NCI-H446 (cell line): ENCODE data around the gene CRYL1.
"Not testable (repeated sequence)": the region's sequence is repeated elsewhere in the genome, so short reads cannot be mapped to it uniquely, and the experiment has no call there.

Experiments
- DNase-seq, 2 experiments: peaks; one replicate each; lab custom pipeline; 2025; lab: John Stamatoyannopoulos, UW

CRYL1 gene

DNA sequence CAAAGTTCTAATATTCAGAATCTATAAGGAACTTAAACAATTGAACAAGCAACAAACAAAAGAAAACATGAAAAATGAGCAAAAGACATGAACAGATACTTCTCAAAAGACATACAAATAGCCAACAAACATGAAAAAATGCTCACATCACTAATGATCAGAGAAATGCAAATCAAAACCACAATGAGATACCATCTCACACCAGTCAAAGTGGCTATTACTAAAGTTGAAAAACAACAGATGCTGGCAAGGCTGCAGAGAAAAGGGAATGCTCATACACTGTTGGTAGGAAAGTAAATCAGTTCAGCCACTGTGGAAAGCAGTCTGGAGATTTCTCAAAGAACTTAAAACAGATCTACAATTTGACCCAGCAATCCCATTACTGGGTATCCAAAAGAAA, 74.3 kb downstream of the CRYL1 start:
- DNase-seq: no peak

DNA sequence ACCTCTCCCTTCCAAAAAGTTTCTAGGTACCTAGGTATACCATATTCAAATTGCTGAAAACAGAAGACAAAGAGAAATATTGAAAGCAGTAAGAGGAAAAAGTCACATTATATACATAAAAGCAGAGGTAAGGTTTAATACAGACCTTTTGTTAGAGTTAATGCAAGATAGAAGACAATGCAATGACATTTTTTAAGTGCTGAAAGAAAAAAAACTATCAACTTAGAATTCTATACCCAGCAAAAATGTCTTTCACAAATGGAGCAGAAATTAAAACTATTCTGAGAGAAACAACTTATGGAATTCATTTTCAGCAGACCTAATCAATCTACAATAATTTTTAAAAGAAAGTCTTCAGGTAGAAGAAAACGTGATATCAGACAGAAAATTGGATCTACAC, 77.2 kb downstream of the CRYL1 start:
- no peak for DNase-seq

DNA sequence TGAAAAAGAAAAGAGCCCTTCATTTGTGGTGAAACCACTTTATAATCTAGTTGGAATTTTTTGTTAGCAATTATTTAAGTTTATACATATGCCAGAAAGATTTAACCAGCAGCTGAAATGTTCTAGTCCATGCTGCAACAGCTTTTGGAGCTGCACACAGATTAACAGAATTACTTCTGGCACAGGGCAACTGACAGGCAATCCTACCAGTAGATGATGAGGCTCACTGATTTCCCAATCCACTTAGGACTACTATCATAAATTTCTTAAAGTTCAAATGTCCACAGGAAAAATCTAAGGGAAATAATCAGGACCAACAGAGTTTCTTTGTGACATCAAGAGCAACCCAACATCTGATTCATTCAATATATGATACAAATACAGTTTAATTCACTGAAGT, 78.8 kb downstream of the CRYL1 start:
- no peak for DNase-seq

DNA sequence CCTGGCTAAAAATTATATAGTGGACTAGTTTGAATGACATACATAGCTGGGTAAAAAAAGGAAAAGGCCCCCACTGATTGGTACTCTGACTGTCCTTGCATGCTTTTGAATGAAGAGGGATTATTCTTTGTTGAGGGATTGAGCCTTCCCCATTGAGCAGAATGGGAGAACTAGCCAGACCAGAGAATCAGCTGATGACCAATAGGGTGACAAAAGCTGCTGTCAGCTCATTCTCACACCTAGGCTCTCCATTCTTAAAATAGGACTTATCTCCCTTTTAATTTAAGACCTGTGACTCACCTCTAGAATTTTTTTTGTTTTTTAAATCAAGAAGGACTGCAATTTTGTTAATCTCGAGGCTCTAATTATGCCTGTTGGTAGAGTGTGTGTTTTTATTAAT, 79.3 kb downstream of the CRYL1 start:
- DNase-seq: no peak

DNA sequence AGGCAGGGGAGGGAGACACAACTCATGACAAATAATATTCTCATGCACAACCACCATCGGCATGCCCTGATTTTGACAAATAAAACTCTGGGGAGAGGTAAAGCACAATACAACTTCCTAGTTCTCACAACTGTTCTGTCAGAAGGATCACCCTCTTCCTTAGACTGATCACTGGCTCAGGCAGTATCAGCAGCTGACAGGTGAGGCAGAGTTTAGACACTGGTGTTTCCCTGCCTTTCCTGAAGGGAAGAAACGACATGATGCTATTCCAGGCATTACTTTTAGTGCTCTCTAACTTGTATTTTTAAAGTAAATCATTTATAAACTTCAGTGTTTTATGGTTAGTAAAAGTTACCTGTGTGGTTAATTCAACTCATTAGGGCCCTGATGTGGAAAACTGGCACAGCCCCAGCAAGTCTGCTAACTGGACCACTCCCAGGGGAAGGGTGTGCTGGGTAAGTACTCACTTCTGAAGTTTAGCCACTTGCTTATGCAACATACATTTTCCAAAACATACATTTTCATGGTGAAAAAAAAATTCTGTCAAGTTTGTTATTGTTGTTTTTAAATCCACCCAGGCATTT, 82.8 kb downstream of the CRYL1 start:
- DNase-seq: no peak

DNA sequence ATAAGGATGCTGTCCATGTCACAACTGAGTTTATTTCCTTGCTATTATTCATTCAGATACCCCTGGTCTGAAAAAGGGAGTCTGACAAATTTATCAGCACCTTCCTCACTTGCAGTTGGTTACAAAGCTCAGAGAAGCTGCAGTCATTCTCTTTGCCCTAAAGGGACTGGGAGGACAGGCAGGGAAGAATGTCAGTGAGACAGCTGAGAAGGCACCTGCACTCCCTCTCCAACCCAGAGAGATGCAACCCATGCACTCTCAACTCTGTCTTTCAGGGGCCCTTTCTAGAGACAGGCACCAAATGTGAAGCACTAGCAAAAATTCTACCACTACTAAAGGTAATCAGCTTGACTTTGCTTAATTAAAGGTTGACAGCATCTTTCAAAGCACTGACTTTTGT, 83.3 kb downstream of the CRYL1 start:
- no peak for DNase-seq

DNA sequence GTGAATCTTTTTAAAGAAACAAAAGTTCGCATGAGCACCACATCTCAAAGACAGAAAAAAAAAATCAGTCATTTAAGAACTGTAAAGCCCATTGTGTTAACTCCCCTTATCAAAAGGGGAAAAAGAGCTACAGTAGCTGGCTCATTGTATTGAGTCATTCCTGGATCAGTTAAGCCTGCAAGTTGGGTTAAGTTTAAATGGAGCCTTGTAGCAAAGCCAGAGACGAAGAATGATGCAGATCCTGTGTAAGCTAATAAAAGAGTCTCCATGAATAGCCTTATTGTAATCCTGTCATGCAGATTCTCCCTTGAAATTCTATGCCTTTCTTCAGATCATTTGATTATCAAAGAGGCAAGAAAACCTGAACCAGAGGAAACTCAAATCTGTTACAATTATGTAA, 83.8 kb downstream of the CRYL1 start:
- DNase-seq: no peak

DNA sequence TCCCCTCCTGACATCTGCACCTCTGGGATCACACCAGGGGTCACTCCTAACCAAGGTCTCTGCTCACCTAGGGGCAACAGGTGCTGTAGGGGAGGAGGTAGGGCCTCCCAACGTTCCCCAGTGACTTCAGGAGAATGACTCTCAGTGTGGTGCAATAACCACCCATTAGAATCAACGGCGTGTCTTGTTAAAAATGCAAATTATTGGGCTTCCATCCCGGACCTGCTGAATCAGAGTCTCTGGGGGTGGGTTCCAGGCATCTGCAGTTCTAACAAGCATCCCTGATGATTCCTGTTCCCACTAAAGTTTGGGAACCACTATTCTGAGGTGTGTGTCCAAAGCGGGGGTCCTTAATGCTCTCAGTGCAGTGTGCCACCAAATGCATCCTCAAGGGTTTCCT, 84.6 kb downstream of the CRYL1 start:
- DNase-seq: no peak

DNA sequence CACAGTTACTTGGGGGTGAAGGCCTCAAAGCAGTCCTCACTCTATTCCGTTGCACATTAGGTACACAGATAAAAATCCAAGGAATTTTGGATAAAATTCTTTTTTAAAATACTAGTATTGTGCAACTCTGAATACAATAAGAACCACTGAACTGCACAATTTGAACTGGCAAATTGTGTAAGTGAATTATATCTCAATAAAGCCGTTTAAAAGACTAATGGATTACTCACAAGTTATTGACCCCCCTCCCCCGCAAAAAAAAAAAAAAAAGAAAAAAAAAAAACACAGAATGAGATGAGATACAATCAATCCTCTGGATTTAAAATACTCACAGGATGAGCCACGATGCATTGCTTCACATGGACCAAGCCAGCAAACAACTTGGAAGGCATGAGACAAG, 86.4 kb downstream of the CRYL1 start:
- DNase-seq: no peak

DNA sequence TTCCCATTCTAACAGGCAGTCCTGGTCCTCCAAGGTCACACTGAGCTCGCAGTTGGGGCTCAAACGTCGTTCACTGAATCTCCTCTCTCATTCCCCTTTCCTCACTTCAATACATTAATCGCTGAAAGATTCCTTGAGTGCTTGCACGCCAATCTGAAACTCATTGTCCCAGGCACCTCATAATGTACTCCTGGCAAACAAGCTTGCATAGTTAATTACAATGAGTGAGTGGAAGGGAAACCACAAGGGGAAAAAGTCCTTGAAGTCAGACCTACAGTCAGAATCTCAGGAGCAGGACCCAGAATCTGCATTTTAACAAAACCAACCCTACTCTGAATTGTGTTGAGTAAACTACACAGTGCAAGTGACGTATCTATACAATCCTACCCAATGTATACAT, 86.9 kb downstream of the CRYL1 start:
- DNase-seq: no peak

DNA sequence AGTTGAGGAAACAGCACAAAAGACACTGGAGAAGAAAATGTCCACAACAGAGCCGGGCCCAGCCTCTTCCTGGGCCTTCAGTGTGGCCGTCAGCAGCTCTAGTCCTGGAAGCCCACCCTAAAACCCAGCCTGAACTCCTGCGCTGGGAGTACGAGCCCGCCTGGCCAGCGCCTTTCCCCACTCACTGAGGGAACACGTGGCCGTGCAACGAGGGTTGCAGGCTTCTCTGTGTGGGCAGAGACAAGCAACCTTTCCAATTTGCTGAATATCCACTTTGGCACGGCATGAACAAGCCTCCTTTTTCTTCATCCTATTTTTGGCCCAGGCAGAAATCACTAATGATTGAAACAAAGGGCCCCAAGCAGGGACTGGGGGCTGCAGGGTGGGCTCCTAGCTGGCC, 89.2 kb downstream of the CRYL1 start:
- DNase-seq: no peak

DNA sequence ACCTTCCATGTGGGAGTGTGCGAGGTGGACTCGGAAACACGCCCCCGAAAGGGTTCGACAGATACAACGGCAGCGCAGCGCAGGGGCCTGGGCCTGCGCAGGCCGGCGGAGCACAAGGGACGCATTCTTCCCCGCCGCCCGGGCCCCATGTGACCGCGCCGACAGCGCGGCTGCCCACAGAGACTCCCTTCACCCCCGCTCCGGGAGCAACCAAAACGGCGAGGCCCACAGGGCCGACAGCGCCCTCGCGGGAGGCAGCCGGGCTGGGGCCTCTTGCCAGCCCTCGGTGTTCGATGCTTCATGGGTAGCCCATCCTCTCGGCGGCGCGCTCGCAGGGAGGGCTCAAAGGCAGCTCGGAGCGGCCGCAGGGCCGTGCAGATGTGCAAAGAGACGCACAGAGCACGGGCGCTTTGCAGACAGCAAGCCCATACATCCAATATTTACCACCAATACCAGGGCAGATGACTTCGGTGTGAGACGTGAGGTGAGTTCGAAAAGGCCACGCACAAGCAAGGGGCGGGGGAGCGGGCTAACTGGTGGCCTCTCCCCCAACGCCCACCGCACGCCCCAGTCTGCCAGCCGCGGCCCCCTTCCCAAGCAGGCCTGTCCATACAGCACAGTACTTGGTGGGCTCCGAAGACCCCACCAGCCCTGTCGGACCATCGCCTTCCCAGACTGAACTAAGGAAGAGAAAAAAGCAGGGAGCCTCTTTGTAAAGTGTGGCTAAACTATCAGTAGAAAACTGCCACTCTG, 89.9 kb downstream of the CRYL1 start:
- DNase-seq: no peak

DNA sequence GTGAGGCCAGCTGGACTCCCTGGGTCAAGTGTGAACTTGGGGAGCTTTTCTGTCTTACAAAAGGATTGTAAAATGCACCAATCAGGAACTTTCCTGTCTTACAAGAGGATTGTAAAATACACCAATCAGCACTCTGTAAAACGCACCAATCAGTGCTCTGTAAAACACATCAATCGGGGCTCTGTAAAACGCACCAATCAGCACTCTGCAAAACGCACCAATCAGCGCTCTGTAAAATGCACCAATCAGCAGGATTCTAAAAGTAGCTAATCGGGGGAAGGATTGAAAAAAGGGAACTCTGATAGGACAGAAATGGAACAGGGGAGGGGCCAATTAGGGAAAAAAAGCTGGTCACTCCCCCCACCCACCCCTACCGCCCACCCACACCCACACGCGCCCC, 91.4 kb downstream of the CRYL1 start:
- not testable (repeated sequence) for DNase-seq

DNA sequence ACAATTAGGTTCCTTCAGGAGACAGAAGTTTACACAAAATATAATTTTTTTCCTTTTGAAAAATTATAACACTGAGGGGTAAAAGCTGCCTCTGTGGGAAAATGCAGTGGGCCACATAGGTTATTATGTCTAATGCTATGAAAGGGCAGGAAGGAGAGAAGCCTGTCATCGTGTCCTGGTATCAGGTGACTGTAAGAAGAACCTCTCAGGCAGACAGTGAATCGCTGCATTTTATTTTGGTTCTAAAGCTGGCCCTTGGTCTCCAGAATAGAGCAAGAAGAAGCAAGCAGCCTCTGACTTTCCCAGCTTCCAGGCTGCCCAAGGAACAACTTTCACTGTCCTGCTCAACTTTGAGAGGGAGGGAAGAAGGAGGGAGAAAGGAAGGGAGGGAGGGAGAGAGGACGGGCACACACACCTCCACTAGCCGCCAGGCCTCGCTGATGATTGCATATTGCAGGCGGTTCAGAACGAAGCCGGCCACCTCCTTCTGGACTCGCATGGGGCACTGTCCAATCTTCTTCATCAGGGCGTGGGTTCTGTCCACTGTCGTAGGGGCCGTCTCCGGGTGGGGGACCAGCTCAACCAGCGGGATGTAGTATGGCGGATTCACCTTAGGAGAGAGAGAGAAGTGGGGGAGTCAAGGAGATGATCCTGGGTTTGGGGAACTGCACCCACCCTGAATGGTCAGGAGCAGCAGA, 93.8 kb downstream of the CRYL1 start:
- DNase-seq: no peak

DNA sequence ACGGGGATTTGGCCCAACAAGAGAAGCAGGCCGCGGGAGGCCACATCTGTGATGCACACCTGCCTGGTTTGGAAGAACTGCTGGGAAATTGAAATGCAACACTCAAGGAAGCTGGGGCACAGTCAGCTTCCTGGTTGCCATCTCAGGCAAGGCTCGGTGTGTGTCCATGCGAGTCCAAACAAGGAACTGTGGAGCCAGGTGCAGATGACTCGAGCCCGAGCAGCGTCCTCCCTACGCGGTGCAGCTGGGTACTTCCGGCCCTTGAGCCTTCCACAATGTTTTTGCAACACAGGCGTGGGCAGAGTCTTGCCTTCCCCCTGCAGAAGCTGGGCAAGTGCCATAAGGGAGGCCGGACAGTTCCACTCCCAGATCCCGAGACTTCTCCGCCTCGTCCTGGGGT, 94.6 kb downstream of the CRYL1 start:
- no peak for DNase-seq

DNA sequence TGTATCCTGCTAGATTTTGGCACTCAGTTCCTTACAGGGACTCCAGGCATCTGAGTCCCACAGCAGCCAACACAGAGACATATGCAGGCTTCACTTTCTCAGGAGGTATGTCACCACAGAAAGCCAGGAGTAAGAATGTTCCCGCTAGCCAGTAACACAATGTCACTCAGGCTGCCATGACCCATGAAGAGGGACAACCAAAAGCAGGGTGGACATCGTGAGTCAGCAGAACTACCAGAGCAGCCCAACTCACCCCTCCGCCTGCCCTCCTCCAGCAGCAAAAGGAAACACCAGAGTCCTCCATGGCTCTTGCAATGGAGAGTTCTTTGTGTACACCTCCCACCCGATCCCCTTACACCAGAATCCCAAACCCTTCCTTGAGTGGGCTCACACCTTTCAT, 95.4 kb downstream of the CRYL1 start:
- no peak for DNase-seq

DNA sequence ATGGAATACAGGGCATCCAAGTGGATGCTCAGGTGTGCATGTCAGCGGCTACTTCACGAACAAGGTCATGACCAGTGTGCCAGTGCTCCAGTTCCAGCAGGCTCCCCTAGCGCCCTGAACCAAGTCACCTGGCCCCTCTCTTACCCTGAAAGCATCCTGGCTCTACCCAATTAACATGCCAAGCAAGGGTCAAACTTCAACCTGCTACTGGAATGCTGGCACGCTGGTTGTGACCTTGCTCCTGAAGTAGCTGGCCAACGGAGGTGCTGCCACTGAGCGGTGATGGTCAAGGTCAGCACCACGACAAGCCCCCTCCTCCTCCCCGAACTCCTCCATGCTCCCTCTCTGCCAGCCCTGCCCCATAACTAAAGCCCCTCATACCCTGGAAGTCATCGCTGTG, 96.0 kb downstream of the CRYL1 start:
- DNase-seq: no peak

DNA sequence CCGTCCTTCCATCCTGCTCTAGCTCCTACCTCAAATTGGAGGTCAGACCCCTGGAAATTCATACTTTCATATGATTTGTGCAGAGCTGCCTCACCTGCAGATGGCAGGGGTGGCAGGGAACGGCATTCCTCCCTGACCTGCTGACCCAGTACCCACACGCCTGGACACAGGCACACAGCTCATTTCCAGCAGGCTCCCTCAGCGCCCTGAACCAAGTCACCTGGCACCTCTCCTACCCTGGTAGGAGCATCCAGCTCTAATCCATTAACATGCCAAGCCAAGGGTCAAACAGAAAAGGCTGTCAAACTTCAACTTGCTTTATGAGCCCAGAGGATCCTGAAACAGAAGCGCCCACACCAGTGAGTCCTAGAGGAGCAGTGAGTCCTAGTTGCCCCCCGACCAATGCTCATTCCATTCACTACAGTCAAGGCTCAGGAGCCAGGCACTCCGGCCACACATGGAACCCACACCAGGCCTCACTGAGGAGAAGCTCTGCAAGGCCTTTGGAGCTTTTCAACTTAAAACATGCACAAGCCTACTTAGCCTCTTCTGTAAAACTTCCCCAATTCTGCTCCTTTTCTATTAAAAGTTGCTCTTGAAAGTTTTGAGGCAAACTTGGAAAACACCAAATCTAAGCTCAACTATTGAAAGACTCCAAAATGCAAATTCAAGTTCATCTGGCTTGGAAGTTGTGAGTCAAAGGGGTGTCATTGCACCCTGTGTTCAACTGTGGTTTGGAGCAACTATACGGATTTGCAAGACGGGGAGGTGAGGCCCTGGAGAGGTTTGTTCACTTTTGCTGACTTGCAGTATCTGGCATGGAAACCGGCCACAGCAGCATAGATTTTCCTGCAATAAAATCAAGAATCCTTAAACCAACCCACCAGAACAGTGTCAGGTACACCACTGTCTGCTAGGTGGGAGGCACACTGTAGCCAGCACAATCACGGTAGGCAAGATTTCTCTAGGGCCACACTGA, 96.7 kb downstream of the CRYL1 start:
- DNase-seq: no peak

DNA sequence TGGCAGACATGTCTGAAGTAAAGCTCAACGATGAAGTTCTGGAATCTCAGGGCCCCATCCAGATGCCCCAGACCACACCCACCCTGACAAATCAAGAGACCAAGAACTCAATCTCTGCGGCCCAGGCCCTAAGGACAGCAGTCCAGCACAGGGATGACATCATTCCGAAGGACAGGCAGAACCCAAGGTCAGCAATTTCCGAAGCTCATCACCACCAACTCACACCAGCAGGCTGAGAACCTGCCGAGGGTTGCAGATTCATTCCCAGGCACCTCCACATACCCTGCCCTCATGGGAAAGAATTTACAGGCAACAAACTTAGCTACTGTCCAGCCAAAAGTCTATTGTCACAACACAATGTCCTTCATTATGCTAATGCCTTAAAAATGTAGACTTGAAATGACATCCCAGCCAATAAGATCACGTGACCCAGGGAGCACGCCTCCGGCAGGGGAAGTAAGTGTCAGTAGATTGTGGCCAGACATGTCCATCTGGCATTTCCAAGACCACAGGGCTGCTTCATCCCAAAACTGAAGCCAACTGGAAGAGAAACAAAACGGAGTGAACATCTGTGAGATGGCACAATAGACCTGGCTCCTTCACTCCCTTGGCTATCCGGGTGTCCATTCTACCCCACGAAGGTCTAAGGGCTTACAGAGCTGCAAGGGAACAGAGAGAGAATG, 98.8 kb downstream of the CRYL1 start:
- no peak for DNase-seq

DNA sequence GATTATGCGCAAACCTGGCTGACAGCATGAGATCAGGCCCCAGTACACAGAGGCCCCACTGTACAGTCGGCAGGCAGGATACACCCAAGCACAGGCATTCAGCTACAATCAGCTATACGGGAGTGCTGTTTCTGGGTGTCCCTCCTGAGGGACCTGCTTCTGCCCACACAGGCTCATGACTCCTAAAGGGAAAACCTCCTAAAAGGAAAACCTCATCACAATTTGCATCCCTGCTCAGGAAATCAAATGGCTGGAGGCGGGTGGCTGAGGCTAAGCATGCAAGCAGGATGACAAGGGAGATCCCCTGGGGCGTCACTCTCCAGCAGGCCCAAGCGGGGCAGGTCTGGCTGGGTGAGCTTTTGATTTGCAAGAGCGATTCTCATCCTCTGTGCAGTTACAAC, 99.8 kb downstream of the CRYL1 start:
- no peak for DNase-seq

DNA sequence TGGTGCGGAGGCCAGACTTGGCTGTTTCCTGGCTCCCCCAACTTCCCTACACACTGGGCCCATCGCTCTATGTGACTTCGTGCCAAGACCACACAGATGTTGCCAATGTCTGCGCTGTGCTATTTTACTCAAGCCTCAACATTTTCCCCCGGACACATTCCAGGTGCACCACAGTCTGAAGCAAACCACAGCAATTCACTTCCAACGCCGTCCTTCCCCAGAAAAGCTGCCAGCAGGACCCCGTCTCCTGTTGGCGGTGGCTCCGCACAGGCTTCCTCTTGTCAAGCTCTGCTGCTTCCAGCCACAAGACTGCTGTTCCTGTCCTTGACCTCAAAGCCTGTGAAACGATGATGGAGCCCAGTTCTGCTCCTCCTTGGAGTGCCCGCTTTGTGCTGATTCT, 100.7 kb downstream of the CRYL1 start:
- no peak for DNase-seq

DNA sequence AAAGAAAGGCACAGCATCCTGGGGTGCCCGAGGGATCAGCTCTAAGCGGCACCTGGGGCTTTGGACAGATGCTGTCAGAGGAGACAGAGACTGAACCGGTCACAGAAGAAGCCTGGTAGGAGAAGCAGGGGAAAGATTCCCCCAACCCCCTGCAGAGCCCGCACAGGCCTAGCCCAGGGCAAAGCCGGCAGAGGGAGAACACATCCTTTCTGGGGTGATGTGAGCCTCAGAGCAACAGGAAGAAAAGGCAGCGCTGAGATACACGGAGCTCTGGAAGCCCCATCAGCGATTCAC, 101.2 kb downstream of the CRYL1 start:
- DNase-seq: no peak
